ENCODE results near the gene PDHX. TPM values are rescaled to one million over a fixed set of nuclear protein-coding genes. Genes with fewer than 3 reads are reported as not detected.

PDHX gene
- total and polyA plus RNA-seq, 11 donors: 74.0 to 204 (median 127) TPM

DNA sequence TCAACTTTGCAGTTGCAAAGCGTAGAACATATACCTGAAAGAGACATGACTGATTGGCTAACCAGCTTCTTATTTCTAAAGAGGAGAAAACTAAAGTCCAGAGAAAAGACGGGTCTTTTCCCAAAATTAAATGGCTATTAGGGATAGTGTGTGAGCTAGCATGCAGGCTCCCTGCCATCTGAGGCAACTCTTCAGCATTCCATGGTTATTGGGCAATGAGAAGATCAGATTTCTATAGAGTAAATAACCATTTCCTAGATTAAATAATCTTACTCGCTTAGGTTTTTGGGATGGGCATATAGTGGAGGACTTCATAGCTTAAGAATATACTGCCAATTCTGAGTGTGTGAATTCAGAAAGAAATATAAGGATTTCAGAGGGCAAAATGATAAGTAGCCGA, 95.0 kb downstream of the PDHX start:
- H3K36me3 ChIP-seq: no peaks in the 10 kb centered on the region
- no peak overlapping the region for H3K4me3 ChIP-seq
- no peak for TF ChIP-seq POLR2A (IDR thresholded peaks at IDR 0.05)
- TF ChIP-seq, protein P1, sequence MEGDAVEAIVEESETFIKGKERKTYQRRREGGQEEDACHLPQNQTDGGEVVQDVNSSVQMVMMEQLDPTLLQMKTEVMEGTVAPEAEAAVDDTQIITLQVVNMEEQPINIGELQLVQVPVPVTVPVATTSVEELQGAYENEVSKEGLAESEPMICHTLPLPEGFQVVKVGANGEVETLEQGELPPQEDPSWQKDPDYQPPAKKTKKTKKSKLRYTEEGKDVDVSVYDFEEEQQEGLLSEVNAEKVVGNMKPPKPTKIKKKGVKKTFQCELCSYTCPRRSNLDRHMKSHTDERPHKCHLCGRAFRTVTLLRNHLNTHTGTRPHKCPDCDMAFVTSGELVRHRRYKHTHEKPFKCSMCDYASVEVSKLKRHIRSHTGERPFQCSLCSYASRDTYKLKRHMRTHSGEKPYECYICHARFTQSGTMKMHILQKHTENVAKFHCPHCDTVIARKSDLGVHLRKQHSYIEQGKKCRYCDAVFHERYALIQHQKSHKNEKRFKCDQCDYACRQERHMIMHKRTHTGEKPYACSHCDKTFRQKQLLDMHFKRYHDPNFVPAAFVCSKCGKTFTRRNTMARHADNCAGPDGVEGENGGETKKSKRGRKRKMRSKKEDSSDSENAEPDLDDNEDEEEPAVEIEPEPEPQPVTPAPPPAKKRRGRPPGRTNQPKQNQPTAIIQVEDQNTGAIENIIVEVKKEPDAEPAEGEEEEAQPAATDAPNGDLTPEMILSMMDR (IDR thresholded peaks at IDR 0.05): no peak
- H3K4me1 ChIP-seq: peaks cover 0 to 29% (median 0%) of the 10 kb centered on the region in 12 donors
- no peaks in the 10 kb centered on the region for H3K27me3 ChIP-seq
- DNase-seq: no peak
- 92 to 97% (median 93%) methylated on average over 4 of the region's 4 CpGs for WGBS, 4 donors
- no peak for ATAC-seq
- intact Hi-C loops (cut with DNase I): no loop called here
- H3K9me3 ChIP-seq: no peaks in the 10 kb centered on the region
- H3K27ac ChIP-seq: no peak overlapping the region

DNA sequence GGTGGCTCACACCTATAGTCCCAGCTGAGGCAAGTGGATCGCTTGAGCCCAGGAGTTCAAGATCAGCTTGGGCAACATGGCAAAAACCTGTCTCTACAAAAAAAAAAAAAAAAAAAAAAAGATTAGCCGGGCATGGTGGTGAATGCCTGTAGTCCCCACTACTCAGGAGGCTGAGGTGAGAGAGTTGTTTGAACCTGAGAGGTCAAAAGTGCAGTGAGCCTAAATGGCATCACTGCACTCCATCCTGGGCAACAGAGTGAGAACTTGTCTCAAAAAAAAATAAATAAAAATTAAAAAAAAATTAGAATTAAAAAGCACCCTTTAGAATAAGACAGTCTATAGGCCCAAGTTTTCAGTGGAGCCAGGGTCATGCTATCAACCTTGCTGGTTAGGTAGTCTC, 95.5 kb downstream of the PDHX start:
- ATAC-seq (no peak), DNase-seq (no peak)
- WGBS, 4 donors: 94 to 100% (median 94%) methylated on average over 2 of the region's 2 CpGs
- intact Hi-C loops (cut with DNase I): no loop called here
- Histone ChIP-seq H3K27ac (no peak overlapping the region), H3K36me3 (no peaks in the 10 kb centered on the region), H3K9me3 (no peaks in the 10 kb centered on the region), H3K27me3 (no peaks in the 10 kb centered on the region), H3K4me3 (no peak overlapping the region), H3K4me1 (peaks cover 0 to 23% (median 0%) of the 10 kb centered on the region in 12 donors)
- TF ChIP-seq, protein P1 (IDR thresholded peaks at IDR 0.05): no peak
- TF ChIP-seq POLR2A (IDR thresholded peaks at IDR 0.05): no peak

DNA sequence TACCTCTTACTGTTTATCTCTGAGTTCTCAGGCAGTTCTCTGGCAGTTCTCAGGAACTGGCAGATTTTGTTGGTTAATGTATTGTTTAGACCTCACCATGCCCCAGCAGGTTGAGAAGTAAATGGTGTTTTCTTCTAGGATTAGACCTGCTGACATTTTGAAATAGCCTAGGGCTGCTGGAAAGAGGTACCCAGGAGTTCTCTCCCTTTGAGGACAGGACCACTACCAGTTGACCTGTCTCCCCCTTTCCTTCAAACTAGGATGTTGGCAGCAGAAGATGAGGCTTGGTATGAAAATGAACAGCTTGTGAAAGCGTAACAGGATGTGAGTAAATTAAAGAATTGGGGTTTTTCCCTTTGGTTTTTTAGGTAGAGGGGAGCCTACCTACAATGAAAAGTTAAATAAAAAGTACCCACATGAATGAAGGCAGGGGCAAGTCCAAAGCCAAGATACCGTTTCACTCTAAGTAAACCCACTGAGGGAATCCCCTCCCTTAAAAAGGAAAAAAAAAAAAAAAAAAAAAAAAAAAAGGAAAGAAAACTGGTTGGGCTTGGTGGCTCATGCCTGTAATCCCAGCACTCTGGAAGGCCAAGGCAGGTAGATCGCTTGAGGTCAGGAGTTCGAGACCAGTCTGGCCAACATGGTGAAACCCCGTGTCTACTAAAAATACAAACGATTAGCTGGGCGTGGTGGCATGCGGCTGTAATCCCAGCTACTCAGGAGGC, 96.2 kb downstream of the PDHX start:
- intact Hi-C loops (cut with DNase I): no loop called here
- no peak for ATAC-seq
- no peaks in the 10 kb centered on the region for H3K27me3 ChIP-seq
- no peak overlapping the region for H3K4me3 ChIP-seq
- H3K27ac ChIP-seq: no peak overlapping the region
- H3K4me1 ChIP-seq: peaks cover 0 to 16% (median 0%) of the 10 kb centered on the region in 12 donors
- no peaks in the 10 kb centered on the region for H3K36me3 ChIP-seq
- DNase-seq: no peak
- H3K9me3 ChIP-seq: no peaks in the 10 kb centered on the region
- WGBS, 4 donors: 90 to 91% (median 90%) methylated on average over 8 of the region's 8 CpGs
- TF ChIP-seq, protein P1 (IDR thresholded peaks at IDR 0.05): no peak
- TF ChIP-seq POLR2A (IDR thresholded peaks at IDR 0.05): no peak

DNA sequence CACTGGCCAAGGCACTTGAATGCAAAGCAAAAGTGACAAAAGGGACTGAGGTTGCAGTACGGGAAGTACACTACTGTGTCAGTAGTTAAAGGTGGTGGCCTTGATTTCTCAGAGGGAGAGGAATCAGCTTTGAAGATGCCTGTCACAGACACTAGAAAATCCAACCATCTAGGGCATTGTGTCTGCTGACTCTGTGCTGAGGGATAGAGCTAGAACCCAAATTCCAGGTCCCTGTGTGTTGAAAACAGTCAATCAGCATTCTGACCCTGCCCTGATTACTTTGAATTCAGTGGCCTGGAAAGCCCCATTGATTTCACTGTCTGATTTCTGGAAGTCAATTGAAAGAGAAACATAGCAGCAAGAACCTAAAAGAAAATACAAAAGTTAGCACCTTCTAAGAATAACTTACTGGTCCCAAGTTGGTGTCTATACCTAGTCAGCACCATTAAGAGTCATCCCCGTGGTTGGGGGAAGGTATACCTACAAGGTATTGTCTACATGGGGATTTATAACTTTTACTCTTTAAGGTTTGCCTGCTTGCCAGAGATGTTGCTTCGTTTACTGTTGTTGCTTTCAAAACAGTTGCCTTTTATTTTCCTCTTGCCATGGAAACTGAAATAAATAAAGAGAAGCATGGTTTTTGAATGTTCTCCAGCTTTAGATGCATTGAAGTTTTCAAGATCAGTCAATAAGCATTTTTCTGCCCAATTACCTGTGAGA, 97.3 kb downstream of the PDHX start:
- Histone ChIP-seq H3K27ac (peak overlapping the region in 1 of 12 donors; percentile 5), H3K9me3 (no peaks in the 10 kb centered on the region), H3K4me3 (no peak overlapping the region), H3K27me3 (no peaks in the 10 kb centered on the region), H3K4me1 (peaks cover 0 to 15% (median 0%) of the 10 kb centered on the region in 12 donors), H3K36me3 (no peaks in the 10 kb centered on the region)
- intact Hi-C loops (cut with DNase I): no loop called here
- ATAC-seq: no peak
- no peak for DNase-seq
- WGBS, 4 donors: 69 to 81% (median 76%) methylated on average over 3 of the region's 3 CpGs
- TF ChIP-seq, protein P1 (IDR thresholded peaks at IDR 0.05): no peak
- TF ChIP-seq POLR2A (IDR thresholded peaks at IDR 0.05): no peak

Data from heart left ventricle (tissue), 16 donors.